Activated effector memory CD4-positive, alpha-beta T cell treated with anti-CD3 and anti-CD28 coated beads, Interleukin-2, amount 50 U/mL, for 16 hours (primary cell): ENCODE data around the gene TRIM52.
"Not testable (repeated sequence)": the region's sequence is repeated elsewhere in the genome, so short reads cannot be mapped to it uniquely, and the experiment has no call there.

Experiments
- DNase-seq: peaks from one replicate; pipeline ENCODE4 v3.0.0-alpha.2; 2020

The TRIM52 gene

GRCh38 chr5:181212080-181212479, 48.9 kb downstream of the TRIM52 start:
- no peak for DNase-seq

GRCh38 chr5:181211208-181211607, 49.7 kb downstream of the TRIM52 start:
- DNase-seq = no peak

DNA sequence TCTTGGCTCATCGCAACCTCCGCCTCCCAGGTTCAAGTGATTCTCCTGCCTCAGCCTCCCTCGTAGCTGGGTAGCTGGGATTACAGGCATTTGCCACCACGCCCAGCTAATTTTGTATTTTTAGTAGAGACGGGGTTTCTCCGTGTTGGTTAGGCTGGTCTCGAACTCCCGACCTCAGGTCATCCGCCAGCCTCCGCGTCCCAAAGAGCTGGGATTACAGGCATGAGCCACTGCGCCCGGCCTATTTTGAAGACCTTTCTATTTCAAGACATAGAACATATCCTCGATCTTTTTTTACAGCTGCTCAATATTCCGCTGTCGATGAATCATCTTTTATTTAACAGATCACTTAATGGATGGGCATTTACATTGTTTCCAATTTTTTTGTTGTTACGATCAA, 50.2 kb downstream of the TRIM52 start:
- DNase-seq = not testable (repeated sequence)

- not testable (repeated sequence) for DNase-seq
These were observed 50.8 kb downstream of the TRIM52 start for GRCh38 chr5:181210148-181210547.

DNA sequence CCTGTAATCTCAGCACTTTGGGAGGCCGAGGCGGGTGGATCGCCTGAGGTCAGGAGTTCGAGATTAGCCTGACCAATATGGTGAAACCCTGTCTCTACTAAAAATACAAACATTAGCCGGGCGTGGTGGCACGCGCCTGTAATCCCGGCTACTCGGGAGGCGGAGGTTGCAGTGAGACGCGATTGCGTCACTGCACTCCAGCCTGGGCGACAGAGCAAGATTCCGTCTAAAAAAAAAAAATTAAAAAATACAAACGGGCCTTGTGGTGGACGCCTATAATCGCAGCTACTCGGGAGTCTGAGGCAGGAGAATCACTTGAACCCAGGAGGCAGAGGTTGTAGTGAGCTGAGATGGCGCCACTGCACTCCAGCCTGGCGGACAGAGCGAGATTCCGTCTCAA, 51.9 kb downstream of the TRIM52 start:
- DNase-seq = not testable (repeated sequence)

DNA sequence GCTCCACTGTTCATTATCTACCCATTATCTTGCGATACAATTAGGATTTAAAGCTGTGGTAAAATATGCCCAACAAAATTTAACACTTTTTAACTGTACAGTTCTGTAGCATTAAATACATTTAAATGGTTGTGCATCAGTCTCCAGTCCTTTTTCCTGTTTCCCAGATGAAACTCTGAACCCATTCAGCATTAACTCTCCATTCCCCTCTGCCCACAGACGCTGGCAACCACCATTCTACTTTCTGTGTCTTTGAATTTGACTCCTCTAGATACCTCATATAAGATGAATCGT, 53.0 kb downstream of the TRIM52 start:
- no peak for DNase-seq

DNA sequence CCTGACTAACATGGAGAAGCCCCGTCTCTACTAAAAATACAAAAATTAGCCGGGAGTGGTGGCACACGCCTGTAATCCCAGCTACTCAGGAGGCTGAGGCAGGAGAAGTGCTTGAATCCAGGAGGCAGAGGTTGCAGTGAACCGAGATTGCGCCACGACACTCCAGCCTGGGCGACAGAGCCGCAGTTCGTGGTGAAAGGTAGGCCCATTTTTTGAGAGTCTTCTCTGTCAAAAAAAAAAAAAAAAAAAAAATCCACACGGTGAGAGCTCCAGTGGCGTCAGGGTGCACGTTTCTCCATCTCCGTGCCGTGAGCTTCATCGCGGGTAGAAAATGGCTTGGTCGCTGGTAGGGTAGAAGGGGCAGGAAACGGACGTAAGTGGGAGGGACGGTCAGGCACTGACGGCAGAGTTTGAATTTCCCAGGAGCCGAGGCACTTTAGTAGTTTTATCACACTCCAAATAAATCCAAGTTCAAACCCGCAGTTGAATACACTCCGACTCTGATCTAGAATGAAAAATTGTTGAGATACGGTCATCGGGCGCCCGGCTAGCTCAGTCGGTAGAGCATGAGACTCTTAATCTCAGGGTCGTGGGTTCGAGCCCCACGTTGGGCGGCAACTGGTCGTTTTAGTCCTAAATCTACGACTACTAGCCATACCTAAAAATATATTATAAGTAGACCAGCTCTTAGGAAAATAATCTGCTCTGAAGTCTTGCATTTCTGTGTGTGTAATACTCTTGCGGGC, 53.6 kb downstream of the TRIM52 start:
- peak; percentile 91 for DNase-seq

GRCh38 chr5:181205761-181206649, 54.9 kb downstream of the TRIM52 start:
- no peak for DNase-seq
